GM23248 (cell line): ENCODE data around the gene TRAPPC2.

ENCODE experiments used
- EZH2 ChIP-seq: fragments of 200-600 bp; sonication (generic); IDR thresholded peaks from 2 replicates; pipeline ENCODE4 v1.6.1; 2018; ENCODE audit warnings: antibody characterized with exemption, mild to moderate bottlenecking; ENCODE audit not compliant: insufficient read depth, poor library complexity, severe bottlenecking
- EZH2phosphoT487 ChIP-seq: fragments of 200-600 bp; sonication (generic); IDR thresholded peaks from 2 replicates; pipeline ENCODE4 v1.6.1; 2018; ENCODE audit warnings: antibody characterized with exemption, moderate library complexity, mild to moderate bottlenecking, low read depth; ENCODE audit not compliant: insufficient read depth

- TF ChIP-seq EZH2 = no peak
- no peak for TF ChIP-seq EZH2phosphoT487
Measured at GRCh38 chrX:13756381-13756780, 22.0 kb upstream of the TRAPPC2 start.
